Measurements from ENCODE around the gene TPRKB.
"Not testable (repeated sequence)": the region's sequence is repeated elsewhere in the genome, so short reads cannot be mapped to it uniquely, and the experiment has no call there.

The TPRKB gene

DNA sequence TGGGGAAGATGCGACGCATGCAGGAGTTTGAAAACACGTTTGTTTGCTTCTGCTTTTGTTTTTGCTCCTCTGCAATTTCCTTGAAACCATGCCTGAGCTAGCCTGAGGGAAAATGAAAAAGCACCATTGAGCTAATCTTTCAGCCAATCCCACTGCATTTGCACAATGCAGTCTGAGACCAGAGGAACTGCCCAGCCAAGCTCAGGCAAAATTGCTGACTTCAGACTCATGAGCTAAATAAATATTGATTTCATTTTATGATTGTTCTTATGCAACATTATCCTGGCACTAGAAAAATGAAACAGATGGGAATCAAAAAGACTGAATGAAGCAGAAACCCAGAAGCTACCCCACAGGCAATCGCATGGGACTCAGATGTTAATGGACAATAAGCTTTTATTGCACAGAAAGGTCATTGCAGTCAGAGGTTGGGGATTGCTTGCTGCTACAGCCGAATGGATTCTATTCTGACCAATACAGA, 37.0 kb downstream of the TPRKB start:
- DNase-seq (ENCODE audit: low spot score) = no peak

DNA sequence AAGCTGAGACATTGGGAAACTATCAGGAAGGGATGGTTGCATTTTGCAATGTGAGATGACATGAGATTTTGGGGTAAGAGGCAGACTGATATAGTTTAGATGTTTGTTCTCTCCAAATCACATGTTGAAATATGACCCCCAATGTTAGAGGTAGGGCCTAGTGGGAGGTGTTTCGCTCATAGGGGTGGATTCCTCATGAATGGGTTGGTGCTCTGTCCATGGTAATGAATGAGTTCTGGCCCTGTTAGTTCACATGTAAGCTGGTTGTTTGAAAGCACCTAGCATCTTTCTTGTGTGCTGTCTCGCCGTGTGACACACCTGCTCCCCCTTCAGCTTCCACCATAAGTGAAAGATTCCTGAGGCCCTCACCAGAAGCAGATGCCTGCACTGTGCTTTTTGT, 37.7 kb downstream of the TPRKB start:
- no peak for DNase-seq (ENCODE audit: low spot score)

DNA sequence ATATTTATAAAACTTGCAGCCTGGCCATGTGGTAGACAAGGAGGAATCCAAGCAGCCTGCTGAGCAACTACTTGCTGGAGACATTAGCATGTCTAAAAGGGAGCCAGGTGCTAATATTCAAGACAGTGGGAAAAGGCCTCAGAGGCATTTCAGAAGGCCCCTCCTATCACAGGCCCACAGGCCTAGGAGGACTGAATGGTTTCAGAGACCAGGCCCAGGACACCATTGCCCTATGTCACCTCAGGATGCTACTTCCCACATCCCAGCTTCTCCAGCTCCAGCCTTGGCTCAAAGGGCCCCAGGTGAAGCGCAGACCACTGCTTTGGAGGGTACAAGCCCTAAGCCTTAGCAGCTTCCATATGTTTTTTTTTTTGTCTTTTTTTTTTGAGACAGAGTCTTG, 39.0 kb downstream of the TPRKB start:
- DNase-seq (ENCODE audit: low spot score) = no peak

DNA sequence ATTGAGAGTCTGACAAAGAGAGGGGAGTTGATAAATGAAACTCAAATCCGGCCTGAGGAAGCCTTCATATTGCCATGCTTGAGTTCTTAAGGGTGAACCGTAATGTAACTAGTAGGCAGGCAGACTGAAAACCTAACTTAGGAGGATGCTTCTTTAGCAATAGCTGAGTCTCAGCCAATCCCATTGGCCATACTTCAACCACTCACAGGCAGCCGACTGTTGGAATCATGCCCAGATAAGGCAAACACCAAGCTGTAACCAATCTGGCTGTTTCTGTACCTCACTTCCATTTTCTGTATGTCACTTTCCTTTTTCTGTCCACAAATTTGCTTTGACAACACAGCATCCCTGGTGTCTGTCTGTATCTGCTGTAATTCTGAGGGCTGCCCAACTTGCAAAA, 39.5 kb downstream of the TPRKB start:
- no peak for DNase-seq (ENCODE audit: low spot score)

DNA sequence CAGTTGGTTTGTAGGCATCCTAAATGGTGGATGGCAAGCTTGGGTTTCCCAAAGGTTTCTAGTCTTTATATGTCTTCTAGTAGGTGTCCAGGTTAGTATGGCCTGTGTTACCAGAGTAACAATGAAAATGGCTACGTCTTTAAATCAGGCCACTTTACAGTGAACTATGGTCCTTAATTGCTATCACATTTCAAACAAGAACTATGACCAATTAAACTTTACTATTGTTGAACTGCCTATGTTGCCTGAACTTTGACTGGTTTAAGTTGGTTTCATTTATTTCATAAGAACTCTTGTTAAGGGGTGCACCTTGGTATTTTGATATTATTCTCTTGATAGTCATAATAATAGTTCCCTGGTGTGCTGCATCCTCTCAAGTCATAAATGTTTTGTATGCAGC, 40.2 kb downstream of the TPRKB start:
- not testable (repeated sequence) for DNase-seq (ENCODE audit: low spot score)

DNA sequence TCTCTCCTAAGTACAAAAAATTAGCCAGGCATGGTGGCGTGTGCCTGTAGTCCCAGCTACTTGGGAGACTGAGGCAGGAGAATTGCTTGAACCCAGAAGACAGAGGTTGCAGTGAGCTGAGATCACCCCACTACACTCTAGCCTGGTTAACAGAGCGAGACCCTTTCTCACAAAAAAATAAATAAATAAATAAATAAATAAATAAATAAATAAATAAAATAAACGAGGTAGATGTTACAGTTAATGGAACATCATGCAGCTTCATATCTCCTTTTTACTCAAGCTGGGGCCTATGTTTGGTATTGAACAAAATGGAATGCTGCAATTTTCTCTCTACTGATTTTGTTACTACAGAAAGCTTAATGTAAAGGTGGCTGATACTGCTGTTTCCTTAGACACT, 40.6 kb downstream of the TPRKB start:
- not testable (repeated sequence) for DNase-seq (ENCODE audit: low spot score)

DNA sequence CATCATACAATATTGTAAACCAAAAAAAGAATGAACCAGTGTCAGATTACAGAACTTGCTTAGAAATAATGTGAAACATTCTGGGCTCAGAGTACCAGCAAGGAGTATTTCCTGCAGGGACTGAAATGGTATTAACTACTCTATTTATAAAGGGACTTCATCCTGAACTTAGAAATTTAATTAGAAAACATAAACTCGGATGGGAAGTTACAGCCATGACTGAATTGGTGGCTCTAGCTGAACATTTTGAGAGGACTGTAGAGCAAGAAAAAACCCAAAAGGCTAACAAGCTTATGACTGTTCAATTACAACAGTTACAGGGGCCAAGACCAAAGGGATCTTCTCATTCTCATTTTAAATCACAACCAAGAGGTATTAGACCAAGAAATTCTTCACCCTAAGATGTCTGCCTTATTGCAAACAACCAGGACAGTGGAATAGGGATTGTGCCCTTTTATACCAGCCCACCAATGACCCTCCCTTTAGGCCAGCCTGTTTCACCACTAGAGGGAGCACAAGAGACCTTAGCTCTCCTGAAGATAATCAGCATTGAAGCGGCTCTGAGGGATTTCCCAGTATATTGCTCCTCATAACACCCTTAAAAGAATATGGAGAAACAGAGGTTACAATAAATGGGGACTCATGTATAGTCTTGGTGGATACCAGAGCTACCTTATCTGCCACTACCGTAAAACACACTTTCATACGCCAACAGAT, 46.6 kb downstream of the TPRKB start:
- DNase-seq (ENCODE audit: low spot score) = peak; percentile 47

DNA sequence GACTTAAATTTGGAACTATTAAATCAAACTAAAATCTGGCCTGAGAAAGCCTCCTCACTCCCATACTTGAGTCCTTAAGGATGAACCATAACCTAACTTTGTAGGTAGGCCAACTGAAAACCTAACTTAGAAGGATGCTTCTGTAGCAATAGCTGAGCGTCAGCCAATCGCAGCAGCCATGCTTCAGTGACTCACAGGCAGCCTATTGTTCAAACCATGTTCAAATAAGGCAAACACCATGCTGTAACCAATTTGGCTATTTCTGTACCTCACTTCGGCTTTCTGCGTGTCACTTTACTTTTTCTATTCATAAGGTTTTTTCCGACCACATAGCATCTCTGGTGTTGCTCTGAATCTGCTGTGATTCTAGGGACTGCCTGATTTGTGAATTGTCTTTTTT, 48.7 kb downstream of the TPRKB start:
- DNase-seq (ENCODE audit: low spot score) = not testable (repeated sequence)

DNA sequence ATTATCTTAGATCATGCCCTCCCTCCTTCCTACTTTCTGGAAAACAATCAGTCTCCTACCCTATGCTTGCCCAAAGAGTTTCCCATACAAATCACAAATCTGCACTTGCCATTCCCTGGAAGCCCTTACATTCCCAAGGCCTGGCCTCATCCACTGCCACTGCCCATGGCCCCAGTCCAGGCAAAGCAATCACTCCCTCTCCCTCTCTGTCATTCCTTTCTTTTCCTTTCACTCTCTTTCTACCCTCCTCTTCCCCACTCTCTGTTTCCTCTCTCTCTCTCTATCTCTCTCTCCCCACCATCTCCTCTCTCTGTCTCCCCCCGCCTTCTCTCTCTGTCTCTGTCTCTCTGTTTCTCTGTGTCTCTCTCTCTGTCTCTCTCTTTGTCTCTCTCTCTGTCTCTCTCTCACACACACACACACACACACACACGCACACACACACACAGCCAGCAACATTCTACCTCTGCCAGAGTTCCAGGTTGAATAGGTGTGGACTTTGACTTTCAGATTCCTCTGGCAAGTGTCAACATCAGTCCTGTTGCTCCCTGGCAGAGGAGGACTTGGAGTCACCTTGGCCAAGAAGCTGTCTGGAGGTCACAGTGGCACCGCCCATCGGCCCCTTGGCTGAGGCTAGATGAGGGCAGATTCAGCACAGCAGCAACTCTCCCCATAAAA, 51.2 kb downstream of the TPRKB start:
- no peak for DNase-seq (ENCODE audit: low spot score)

DNA sequence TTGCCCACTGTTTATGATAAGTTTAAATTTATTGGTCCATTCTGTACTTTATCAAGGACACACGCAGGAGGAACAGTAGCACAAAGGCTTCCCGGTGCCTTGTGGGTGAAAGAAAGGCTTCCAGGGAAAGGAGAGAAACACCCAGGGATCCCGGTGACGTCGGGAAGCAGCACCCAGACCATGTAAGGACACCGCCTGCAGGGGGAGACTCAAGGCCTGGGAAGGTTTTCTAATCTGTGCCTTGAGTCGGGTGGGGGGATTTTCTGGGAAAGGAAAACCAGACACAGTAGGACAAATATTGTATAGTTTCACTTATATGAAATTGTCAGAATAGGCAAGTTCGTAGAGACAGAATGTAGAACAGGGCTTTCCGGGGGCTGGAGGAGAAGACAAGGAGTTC, 52.2 kb downstream of the TPRKB start:
- DNase-seq (ENCODE audit: low spot score) = not testable (repeated sequence)

DNA sequence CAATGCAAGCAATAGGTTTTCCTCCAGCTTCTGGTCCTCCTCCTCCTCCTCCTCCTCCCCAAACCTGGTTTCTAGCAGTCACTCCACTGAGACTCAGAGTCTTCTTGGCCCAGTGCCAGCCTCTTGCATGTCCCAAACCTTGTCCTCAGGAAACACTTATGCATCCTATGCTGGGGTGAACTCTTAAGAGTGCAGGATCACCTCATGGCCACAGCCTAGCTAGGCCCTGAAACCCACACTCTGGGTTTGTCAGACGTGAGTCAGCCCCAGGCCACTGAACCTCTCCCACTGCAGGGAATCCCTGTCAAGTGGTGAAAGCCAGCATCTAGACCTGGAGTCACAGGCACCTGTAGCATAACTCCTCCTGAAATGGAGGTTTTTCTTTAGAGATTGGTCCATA, 52.8 kb downstream of the TPRKB start:
- not testable (repeated sequence) for DNase-seq (ENCODE audit: low spot score)

DNA sequence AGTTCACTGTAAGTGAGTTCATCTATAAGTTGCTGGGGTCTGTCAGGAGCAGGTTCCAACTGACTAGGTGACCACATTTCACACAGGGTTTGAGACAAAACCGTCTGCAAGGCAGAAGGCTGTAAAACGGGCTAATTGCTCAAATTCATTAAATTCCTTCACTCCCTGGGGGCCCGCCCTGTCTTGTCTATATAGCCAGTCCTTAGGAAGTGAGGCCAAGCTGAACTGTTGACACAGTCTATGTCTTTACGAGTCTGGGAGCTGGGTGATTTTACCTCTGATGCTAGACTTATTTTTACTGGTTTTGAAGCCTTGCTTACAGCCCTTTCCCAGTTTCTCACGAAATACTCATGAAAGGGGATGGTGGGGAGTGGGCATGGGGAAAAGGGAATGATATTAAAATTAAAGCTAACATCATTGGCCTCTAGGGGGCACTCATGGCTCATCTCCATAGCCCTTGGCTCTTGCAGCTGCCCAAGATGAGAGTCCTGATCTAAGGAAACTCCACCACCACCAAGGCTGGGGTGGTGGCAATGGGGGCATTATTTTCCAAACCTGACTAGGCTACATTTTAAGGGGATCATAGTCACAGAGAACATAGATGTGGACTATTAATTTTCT, 57.1 kb downstream of the TPRKB start:
- peak; percentile 39 for DNase-seq (ENCODE audit: low spot score)
